Measurements from ENCODE around the gene RAPH1.

RAPH1 gene, protein sequence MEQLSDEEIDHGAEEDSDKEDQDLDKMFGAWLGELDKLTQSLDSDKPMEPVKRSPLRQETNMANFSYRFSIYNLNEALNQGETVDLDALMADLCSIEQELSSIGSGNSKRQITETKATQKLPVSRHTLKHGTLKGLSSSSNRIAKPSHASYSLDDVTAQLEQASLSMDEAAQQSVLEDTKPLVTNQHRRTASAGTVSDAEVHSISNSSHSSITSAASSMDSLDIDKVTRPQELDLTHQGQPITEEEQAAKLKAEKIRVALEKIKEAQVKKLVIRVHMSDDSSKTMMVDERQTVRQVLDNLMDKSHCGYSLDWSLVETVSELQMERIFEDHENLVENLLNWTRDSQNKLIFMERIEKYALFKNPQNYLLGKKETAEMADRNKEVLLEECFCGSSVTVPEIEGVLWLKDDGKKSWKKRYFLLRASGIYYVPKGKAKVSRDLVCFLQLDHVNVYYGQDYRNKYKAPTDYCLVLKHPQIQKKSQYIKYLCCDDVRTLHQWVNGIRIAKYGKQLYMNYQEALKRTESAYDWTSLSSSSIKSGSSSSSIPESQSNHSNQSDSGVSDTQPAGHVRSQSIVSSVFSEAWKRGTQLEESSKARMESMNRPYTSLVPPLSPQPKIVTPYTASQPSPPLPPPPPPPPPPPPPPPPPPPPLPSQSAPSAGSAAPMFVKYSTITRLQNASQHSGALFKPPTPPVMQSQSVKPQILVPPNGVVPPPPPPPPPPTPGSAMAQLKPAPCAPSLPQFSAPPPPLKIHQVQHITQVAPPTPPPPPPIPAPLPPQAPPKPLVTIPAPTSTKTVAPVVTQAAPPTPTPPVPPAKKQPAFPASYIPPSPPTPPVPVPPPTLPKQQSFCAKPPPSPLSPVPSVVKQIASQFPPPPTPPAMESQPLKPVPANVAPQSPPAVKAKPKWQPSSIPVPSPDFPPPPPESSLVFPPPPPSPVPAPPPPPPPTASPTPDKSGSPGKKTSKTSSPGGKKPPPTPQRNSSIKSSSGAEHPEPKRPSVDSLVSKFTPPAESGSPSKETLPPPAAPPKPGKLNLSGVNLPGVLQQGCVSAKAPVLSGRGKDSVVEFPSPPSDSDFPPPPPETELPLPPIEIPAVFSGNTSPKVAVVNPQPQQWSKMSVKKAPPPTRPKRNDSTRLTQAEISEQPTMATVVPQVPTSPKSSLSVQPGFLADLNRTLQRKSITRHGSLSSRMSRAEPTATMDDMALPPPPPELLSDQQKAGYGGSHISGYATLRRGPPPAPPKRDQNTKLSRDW

DNA sequence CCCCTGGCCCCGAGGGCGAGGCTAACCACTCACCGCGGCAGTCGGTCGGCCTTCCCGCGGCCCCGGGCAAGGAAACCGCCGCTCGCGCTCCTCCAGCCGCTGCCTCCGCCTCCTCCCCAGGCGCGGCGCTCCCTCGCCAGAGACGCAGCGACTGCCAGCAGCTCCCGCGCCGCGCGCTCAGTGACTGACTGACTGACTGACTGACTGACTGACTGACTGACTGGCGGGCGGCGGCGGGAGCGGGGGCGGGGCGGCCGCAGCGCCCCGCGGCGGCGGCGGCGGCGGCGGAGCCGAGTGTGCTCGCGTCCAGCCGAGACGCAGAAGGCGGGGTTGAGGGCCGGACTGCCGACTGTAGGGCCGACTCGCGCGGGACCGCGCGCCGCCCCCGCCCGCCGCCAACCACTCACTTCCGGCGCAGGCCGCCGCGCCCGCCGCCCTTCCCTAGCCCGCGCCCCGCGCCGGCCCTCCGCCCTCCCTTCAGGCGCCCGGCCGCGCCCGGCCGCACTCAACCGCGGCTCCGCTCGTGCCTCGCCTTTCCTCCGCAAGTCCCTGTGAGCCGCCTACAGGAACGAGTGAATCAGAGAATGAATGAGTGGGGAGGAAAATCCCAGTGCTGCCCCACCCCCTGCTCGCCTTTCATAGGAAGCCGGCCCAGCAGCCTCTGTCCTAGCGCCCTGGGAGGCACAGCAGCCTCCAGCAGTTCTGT, at the start of gene RAPH1:
Gene RAPH1, minus strand, starts transcription at position 224 of the 706 bp plus-strand sequence. CDS start 39,948 bp downstream, outside the sequence.
- DNase-seq (ENCODE audit: insufficient read length, low spot score), result peak; percentile 47

DNA sequence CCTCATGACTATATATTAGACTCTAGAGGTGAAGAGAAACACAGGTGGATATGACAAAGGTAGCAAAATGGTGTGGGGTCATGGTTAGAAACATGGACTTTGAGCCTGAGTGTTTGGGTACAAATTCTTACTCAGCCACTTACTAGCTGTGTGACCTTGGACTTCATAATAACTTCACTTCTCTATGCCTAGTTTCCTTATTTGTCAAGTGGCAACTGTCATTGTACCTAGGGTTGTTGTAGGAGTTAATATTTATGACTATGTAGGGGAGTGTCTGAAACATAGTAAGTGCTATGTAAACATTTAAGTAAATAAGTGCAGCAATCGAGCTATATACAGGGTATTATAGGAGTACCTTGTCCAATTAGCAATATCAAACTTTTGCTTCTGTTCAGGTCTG, 49.7 kb upstream of the RAPH1 start:
- TF ChIP-seq, protein P1, sequence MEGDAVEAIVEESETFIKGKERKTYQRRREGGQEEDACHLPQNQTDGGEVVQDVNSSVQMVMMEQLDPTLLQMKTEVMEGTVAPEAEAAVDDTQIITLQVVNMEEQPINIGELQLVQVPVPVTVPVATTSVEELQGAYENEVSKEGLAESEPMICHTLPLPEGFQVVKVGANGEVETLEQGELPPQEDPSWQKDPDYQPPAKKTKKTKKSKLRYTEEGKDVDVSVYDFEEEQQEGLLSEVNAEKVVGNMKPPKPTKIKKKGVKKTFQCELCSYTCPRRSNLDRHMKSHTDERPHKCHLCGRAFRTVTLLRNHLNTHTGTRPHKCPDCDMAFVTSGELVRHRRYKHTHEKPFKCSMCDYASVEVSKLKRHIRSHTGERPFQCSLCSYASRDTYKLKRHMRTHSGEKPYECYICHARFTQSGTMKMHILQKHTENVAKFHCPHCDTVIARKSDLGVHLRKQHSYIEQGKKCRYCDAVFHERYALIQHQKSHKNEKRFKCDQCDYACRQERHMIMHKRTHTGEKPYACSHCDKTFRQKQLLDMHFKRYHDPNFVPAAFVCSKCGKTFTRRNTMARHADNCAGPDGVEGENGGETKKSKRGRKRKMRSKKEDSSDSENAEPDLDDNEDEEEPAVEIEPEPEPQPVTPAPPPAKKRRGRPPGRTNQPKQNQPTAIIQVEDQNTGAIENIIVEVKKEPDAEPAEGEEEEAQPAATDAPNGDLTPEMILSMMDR (IDR thresholded peaks at IDR 0.05; ENCODE audit: insufficient read depth, missing control alignments), result no peak
- DNase-seq (ENCODE audit: insufficient read length, low spot score) (no peak), FAIRE-seq (no peak)

More for the DNA sequence above, at the start of gene RAPH1:
- TF ChIP-seq, protein P1 (IDR thresholded peaks at IDR 0.05; ENCODE audit: insufficient read depth, missing control alignments), result peak; percentile 2
- no peak for FAIRE-seq

DNA sequence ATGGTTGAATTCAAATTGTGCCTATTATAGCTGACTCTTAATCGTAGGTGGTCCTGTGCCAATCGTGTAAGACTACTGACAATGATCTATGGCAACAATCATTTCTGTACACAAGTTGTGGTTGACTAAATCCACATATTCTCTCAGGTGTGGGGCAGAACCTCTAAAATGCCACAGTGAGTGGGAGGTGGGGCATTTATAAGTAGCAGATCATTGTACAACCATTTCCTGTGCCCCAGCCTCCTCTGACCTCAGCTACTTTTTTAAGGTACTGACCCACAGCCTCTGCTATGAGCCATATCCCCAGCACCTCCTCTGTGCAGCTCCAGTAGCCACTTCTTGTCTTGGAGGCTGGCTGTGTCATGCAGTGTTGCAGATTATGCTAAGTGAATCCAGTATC, 48.6 kb upstream of the RAPH1 start:
- no peak for FAIRE-seq
- TF ChIP-seq, protein P1 (IDR thresholded peaks at IDR 0.05; ENCODE audit: insufficient read depth, missing control alignments), result no peak
- no peak for DNase-seq (ENCODE audit: insufficient read length, low spot score)

DNA sequence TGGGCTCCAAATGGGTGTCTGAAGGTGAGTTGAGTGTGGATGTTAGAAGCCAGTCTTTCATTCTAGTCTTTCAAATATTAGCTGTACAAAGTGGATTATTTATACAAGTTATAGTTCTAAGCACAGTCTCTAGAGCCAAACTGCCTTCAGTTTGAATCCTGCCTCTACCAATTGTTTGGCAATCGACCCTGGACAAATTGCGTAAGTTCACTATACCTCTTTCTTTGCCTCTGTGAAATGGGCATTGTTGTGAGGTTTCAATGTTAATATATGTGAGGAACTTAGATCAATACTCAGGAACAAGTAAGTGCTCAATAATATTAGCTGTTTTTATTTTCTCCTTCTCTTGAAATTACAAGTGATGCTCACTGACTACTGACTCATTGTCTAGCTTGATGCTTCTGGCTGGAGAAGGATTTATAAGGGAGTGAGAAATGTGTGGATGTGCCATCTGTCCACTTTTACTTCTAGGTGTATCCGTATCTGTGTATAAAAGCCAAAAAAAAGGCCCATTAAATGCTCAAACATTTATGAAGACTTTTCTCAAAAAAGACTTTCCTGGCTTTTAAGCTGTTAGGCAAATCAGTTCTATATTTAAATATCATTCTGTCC, 48.1 kb upstream of the RAPH1 start:
- TF ChIP-seq, protein P1 (IDR thresholded peaks at IDR 0.05; ENCODE audit: insufficient read depth, missing control alignments), result no peak
- FAIRE-seq, result no peak

DNA sequence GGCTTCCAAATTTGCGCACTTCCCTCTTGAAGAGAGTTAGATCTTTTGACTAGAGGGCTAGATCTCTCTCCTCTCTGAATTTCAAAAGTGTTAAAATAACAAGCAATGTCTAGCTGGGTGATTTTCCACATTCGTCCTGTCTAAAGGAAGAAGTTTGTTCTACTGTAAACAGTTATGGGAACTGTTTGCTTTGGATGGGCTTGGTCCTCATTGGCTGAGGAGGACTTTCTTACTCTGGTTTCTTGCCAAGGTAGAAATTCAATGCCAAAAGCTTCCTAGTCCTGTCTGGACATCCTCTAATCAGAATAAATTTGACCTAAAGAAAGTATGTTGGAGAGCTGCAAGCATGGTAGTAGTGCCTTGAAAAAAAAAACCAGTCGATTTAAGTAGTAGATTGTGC, 47.4 kb upstream of the RAPH1 start:
- TF ChIP-seq, protein P1 (IDR thresholded peaks at IDR 0.05; ENCODE audit: insufficient read depth, missing control alignments), result no peak
- DNase-seq (ENCODE audit: insufficient read length, low spot score) (no peak), FAIRE-seq (no peak)

More for the DNA sequence above, 48.1 kb upstream of the RAPH1 start:
- no peak for DNase-seq (ENCODE audit: insufficient read length, low spot score)

DNA sequence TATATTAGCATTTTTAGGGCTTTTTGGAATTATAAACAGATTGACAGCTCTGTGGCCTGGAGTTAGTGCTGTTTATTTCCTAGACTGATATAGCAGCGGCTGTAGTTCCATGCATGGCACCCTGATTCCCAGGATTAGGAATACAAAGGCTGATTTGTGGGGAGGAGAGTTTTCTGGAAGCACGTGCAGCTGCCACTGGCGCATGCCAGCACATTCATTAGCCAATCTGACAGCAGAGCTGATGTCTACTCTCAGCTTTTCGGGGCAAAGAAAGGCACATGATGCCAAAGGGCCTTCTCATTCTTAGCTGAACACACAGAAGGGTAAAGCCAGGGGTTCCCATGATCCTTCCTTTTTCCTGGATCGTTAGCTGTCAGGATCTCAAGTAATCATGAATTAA, 45.7 kb upstream of the RAPH1 start:
- TF ChIP-seq, protein P1 (IDR thresholded peaks at IDR 0.05; ENCODE audit: insufficient read depth, missing control alignments), result no peak
- FAIRE-seq (no peak), DNase-seq (ENCODE audit: insufficient read length, low spot score) (no peak)

All from D721Med (cell line).